NCI-H82 (cell line): ENCODE measurements around the gene TOP2B.

Experiments
- DNase-seq: peaks from one replicate; lab custom pipeline; 2025; lab: John Stamatoyannopoulos, UW

The TOP2B gene

DNA sequence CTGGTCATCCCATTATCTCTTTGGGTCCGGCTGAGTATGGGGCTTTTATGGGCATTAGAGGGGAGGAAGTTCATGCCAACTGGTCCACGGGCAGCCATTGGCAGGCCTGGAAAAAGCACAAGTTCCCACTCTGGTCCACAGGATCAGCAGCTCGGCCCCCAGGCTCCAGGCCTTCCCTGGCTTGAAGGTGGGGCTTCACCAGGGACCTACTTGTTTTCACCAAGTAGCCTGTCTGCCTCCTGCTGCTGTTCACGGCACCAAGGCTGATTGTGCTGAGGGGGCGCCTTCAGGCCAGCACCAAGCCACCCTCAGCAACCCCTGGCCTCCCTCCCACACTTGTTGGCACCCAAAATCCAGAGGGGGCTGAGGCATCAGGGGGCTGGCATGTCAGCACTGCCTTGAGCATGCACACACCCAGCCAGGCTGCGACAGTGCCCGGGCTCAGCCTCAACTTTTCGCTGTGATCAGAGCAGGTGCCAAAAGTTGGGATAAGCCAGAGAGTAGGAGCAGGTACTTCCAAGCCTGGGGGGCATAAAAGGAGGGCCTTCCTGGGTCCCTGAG, 9.1 kb upstream of the TOP2B start:
- DNase-seq = no peak

DNA sequence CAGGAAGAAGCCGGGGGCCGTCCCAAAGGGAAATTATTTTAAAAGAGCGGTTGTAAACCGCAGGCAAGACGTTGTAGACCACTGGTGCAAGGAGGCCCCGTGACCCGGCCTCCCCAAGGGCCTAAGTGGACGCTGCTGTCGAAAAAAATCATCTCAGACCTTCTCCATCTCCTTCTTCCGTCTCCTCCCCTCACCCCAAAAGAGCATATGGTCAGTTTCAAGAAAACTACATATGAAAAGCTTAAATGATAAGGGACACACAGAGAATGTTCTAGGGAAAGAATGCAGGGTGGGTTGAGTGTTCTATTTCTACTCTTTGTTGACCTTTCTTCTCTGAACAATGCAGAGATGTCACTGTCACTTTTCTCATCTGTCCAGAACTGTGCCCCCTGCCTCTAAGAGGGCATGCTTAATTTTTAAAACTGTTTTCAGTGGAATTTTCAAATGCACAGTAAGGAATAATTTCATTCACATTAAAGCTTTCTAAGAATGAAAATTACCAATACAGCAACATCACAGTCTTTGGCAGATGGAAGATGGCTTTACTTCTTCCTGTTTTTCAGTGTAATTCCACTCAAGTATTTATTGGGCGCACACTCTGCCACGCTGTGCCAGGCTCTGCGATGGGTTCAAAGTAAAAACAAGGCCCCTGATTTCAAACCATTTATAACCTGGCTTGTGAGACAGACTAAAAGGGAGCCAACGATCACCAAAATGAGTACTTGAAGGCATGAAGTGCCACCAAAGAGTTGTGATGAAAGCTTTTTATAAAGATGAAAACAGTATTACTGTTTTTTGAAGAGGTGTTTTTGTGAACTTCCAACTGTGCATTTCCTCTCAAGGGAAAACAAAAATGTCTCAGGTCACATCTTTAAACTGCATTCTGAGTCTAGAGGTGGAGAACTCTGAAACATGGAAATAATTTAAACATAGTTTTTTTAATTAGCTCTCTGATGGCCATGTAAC, 891 bp upstream of the TOP2B start:
- no peak for DNase-seq

- DNase-seq = peak; percentile 62
Observed at GRCh38 chr3:25663869-25664811, 567 bp downstream of the TOP2B start.

DNA sequence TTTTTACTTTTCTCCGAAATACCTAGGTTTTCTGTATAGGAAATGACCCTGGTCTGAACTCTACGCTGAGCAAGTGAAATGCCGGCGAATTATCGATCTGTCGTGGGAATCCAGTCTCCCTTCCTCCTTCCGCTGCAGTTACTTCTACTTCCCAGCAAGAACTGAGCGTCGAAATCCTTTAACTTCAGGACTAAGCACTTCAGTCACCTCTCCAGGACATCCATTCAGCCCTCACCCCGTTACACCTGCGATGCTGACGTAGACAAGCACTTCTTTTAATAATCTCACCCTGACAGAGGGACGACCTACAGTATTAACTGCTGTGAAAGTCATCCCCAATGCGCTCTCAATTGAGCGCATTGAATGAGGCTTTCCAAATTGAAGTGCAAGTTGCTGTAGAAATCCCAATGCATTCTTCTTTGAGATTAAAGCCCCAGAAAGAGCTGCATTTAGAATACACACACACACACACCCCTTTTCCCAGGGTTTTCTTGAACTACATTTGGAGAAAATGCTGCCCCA, 1.3 kb downstream of the TOP2B start:
- peak; percentile 51 for DNase-seq

GRCh38 chr3:25662736-25663320, 1.9 kb downstream of the TOP2B start:
- no peak for DNase-seq

DNA sequence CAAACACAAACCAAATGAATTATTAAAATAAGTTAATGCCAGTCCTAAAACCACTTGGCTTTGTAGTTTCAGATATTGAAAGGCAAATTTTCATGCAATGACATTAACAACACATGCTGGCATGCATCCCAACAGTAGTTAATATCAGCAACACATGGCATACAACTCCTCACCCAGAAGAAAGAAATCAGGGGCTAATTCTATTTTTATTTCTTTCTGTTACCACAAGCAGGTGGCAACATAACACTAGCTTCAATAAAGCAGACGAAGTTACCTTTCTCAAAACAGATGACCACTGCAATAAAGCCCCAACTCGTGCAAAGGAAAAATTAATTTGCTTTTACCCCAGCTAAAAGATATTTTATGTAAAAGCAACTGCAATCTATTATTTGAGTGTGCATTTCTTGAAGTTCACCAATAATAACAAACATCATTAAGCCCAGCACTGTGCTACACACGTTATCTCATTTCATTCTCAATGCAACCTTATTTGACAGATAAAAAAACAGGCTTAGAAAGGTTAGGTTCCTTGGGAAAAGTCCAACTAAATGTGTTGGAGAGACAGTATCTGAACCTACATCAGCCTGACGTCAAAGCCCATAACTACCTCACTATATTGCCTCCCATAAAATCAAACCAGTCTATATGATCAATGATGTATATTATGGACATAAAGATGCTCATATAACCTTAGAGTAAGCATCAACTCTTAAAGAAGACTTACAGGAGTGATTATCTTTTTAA, 2.8 kb downstream of the TOP2B start:
- DNase-seq = no peak

- DNase-seq = no peak
Observed at GRCh38 chr3:25658836-25659235, 5.9 kb downstream of the TOP2B start.

DNA sequence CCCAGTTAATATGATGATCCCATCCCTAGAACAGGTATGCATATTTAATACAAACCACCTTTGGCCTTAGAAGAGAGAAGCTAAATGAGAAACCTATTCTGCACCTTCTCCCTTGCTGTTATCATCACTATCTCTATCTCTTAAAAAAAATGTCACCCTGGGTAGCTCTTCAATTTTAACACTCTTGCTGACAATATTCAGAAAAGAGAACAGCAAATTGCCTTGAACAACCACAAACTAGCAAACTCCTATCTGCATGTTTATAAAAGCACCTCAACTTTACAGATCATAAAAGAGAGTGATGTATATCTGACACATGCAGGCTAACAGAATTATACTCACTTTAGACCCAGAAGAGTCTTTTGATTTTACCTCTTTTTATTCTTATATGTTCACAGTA, 7.4 kb downstream of the TOP2B start:
- no peak for DNase-seq

DNA sequence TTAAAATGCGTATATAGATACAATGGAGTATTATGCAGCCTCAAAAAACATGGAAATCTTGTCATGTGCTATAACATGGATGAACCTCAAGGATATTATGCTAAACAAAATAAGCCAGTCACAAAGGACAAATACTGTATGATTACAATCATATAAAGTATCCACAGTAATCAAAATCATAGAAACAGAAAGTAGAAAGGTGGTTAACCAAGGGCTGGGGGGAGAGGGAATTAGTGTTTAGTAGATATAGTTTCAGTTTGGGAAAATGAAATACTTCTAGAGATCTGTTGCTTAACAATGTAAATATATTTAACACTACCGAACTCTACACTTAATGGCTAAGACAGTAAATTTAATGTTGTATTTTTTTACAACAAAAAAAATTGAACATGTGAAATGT, 9.0 kb downstream of the TOP2B start:
- DNase-seq = no peak

- DNase-seq = no peak
Observed at GRCh38 chr3:25654576-25654975, 10.1 kb downstream of the TOP2B start.

GRCh38 chr3:25653322-25653721, 11.4 kb downstream of the TOP2B start:
- no peak for DNase-seq

DNA sequence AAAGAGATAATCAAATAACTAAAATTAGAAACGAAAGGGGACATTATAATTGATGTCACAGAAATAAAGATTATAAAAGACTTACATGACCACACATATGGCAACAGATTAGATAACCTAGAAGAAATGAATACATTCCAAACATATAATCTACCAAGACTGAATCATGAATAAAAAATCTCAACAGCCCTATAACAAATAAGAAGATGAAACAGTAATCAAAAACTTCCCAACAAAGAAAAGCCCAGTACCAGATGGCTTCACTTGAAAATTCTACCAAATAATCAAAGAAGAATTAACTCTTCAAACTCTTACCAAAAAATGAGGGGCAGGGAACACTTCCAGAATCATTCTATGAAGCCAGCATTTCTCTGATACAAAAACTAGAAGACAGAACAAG, 11.8 kb downstream of the TOP2B start:
- DNase-seq = no peak

- DNase-seq = no peak
Observed at GRCh38 chr3:25648925-25649830, 15.5 kb downstream of the TOP2B start.

- DNase-seq = peak; percentile 94
Observed at GRCh38 chr3:25648107-25648535, 16.6 kb downstream of the TOP2B start.

GRCh38 chr3:25635038-25635437, 29.7 kb downstream of the TOP2B start:
- no peak for DNase-seq

- no peak for DNase-seq
Observed at GRCh38 chr3:25633919-25634318, 30.8 kb downstream of the TOP2B start.

GRCh38 chr3:25631989-25632388, 32.7 kb downstream of the TOP2B start:
- no peak for DNase-seq

- no peak for DNase-seq
Observed at GRCh38 chr3:25621087-25621486, 43.6 kb downstream of the TOP2B start.

DNA sequence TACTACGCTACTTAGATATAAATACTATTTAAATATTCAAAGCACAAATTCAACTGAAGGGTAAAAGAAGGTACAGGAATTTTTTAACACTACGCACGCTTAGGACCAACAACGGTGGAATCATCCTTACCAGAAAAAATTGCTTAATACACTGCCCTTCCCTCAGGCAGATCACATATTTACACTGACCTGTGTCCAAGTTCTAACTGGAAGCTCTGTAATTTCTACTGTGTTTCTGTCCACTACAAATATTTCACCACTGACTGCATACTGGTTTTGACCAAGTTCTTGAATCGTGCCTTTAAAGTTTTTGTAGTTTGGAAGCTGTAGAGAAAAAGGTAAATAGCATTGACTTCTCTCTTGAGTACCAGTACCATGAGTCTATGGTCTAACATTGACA, 44.2 kb downstream of the TOP2B start:
- DNase-seq = no peak

DNA sequence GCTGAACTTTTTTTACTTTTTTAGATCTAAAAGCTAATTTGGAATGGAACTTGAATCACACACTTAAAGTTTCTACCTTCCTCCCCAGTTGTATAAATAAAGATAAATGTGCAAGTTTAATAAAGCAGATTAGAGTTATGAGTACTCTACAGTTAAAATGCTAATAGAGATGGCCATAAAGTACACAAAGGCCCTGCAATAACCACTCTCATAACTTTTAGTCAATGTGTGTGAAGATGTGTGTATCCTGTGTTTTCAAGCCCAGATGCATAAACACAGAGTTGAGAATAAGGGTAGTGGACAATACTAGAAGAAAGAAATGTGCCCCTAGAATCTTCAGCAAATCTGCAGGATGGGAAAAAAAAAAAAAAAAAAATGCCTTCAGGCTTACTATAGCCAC, 45.3 kb downstream of the TOP2B start:
- peak; percentile 0 for DNase-seq
